Hindlimb muscle (tissue), 1 donor: ENCODE results near the gene CENPK. TPM values are rescaled to one million over a fixed set of nuclear protein-coding genes. Genes with fewer than 3 reads are reported as not detected.

ENCODE experiments used
- polyA plus RNA-seq: library from polyadenylated mRNA; unstranded; fragments of 120-200 nt; gene quantifications from one replicate; pipeline ENCODE4 v1.2.1, GENCODE V29; 2013; ENCODE audit not compliant: insufficient read length

The CENPK gene
- polyA plus RNA-seq, 1 donor = 11.4 TPM

Other genes with a start within 250 kb of the CENPK start
- 0.63 TPM for gene ADAMTS6, start 81.2 kb downstream of the CENPK start, polyA plus RNA-seq
- 42.2 TPM for gene PPWD1, start 128 bp upstream of the CENPK start, polyA plus RNA-seq
- gene TRIM23, start 61.2 kb upstream of the CENPK start, polyA plus RNA-seq = 20.0 TPM
- gene SHLD3, start 61.9 kb upstream of the CENPK start, polyA plus RNA-seq = 1.8 TPM
- gene TRAPPC13, start 61.9 kb upstream of the CENPK start, polyA plus RNA-seq = 19.6 TPM
- gene SGTB, start 158.9 kb upstream of the CENPK start, polyA plus RNA-seq = 8.4 TPM
- gene NLN, start 159.0 kb upstream of the CENPK start, polyA plus RNA-seq = 20.2 TPM